IPS DF 6.9 (cell line): Measurements from ENCODE around the gene DPH6.
"Not testable (repeated sequence)": the region's sequence is repeated elsewhere in the genome, so short reads cannot be mapped to it uniquely, and the experiment has no call there.

Experiments
- DNase-seq: peaks from one replicate; pipeline ENCODE4 v3.0.0-alpha.2; 2013; ENCODE audit warnings: low read depth, low spot score
- H3K27ac ChIP-seq: one replicate; pipeline ENCODE4 v1.5.1; 2013; ENCODE audit warnings: low read length, control low read depth
- H3K27me3 ChIP-seq: 2 replicates; pipeline ENCODE4 v1.6.1; 2013; ENCODE audit warnings: mild to moderate bottlenecking, low read length; ENCODE audit not compliant: control insufficient read depth, insufficient read depth
- H3K36me3 ChIP-seq: 2 replicates; pipeline ENCODE4 v1.6.1; 2013; ENCODE audit warnings: low read length; ENCODE audit not compliant: control insufficient read depth, insufficient read depth
- H3K4me1 ChIP-seq: 2 replicates; pipeline ENCODE4 v1.6.1; 2013; ENCODE audit warnings: low read length; ENCODE audit not compliant: control insufficient read depth, insufficient read depth
- H3K4me3 ChIP-seq: 2 replicates; pipeline ENCODE4 v1.5.1; 2013; ENCODE audit warnings: mild to moderate bottlenecking, low read length
- H3K9me3 ChIP-seq: 2 replicates; pipeline ENCODE4 v1.6.1; 2013; ENCODE audit warnings: low read length, inconsistent platforms; ENCODE audit not compliant: control insufficient read depth, insufficient read depth
- WGBS: extraction: QIAGEN DNeasy Blood & Tissue Kit; methylation state at CpG from one replicate; pipeline ENCODE4 v1.1.7; 2013; ENCODE audit warnings: mixed read lengths, missing lambda C conversion rate; ENCODE audit not compliant: insufficient read length, insufficient coverage; 5-methylcytosine and 5-hydroxymethylcytosine counted together

DPH6 gene

GRCh38 chr15:35358824-35359223 is 187.1 kb downstream of the DPH6 start:
- H3K36me3 ChIP-seq = no peaks in the 10 kb centered on the region
- WGBS = no CpG with 5 or more reads among the region's 5 CpGs
- H3K27me3 ChIP-seq = no peaks in the 10 kb centered on the region
- H3K4me1 ChIP-seq = no peaks in the 10 kb centered on the region; the same call in 1 of the 2 replicates
- H3K27ac ChIP-seq = no peak overlapping the region
- H3K4me3 ChIP-seq = no peak overlapping the region
- H3K9me3 ChIP-seq = 0 out of 2 replicates have a peak, but pooled peaks cover 2% of the 10 kb centered on the region
- DNase-seq = no peak

GRCh38 chr15:35351059-35351458 is 194.9 kb downstream of the DPH6 start:
- Histone ChIP-seq H3K4me1 (no peaks in the 10 kb centered on the region), H3K27me3 (no peaks in the 10 kb centered on the region), H3K27ac (no peak overlapping the region), H3K36me3 (no peaks in the 10 kb centered on the region), H3K9me3 (no peaks in the 10 kb centered on the region), H3K4me3 (no peak overlapping the region)
- DNase-seq = no peak

- Histone ChIP-seq H3K9me3 (no peaks in the 10 kb centered on the region), H3K4me3 (no peak overlapping the region), H3K27me3 (no peaks in the 10 kb centered on the region), H3K27ac (no peak overlapping the region), H3K36me3 (no peaks in the 10 kb centered on the region), H3K4me1 (no peaks in the 10 kb centered on the region)
- DNase-seq = no peak
- no CpG with 5 or more reads among the region's 3 CpGs for WGBS
These were observed 196.0 kb downstream of the DPH6 start for GRCh38 chr15:35349916-35350315.

GRCh38 chr15:35330916-35331315 is 215.0 kb downstream of the DPH6 start:
- no CpG with 5 or more reads among the region's 3 CpGs for WGBS
- Histone ChIP-seq H3K27ac (no peak overlapping the region), H3K4me3 (no peak overlapping the region), H3K9me3 (no peaks in the 10 kb centered on the region), H3K27me3 (no peaks in the 10 kb centered on the region), H3K36me3 (no peaks in the 10 kb centered on the region), H3K4me1 (no peaks in the 10 kb centered on the region)
- DNase-seq = no peak

- Histone ChIP-seq H3K4me3 (no peak overlapping the region), H3K9me3 (no peaks in the 10 kb centered on the region), H3K27ac (no peak overlapping the region), H3K27me3 (no peaks in the 10 kb centered on the region), H3K36me3 (no peaks in the 10 kb centered on the region), H3K4me1 (no peaks in the 10 kb centered on the region)
- no peak for DNase-seq
- no CpG with 5 or more reads among the region's 6 CpGs for WGBS
These were observed 215.8 kb downstream of the DPH6 start for GRCh38 chr15:35330048-35330695.

GRCh38 chr15:35329521-35329961 is 216.4 kb downstream of the DPH6 start:
- WGBS = no CpG with 5 or more reads among the region's 1 CpG
- DNase-seq = no peak

GRCh38 chr15:35328836-35329235 is 217.1 kb downstream of the DPH6 start:
- not testable (repeated sequence) for H3K9me3 ChIP-seq, H3K27ac ChIP-seq, H3K27me3 ChIP-seq, H3K36me3 ChIP-seq, H3K4me1 ChIP-seq, H3K4me3 ChIP-seq, DNase-seq
- no CpG with 5 or more reads among the region's 4 CpGs for WGBS

More at GRCh38 chr15:35329521-35329961, 216.4 kb downstream of the DPH6 start:
- no peaks in the 10 kb centered on the region for H3K36me3 ChIP-seq
- H3K4me1 ChIP-seq = no peaks in the 10 kb centered on the region
- H3K9me3 ChIP-seq = no peaks in the 10 kb centered on the region
- H3K4me3 ChIP-seq = no peak overlapping the region
- no peak overlapping the region for H3K27ac ChIP-seq
- H3K27me3 ChIP-seq = no peaks in the 10 kb centered on the region

GRCh38 chr15:35327789-35328188 is 218.2 kb downstream of the DPH6 start:
- H3K4me1 ChIP-seq = no peaks in the 10 kb centered on the region
- H3K36me3 ChIP-seq = no peaks in the 10 kb centered on the region
- no CpG with 5 or more reads among the region's 2 CpGs for WGBS
- DNase-seq = no peak
- H3K9me3 ChIP-seq = no peaks in the 10 kb centered on the region
- no peak overlapping the region for H3K27ac ChIP-seq
- H3K4me3 ChIP-seq = no peak overlapping the region
- H3K27me3 ChIP-seq = no peaks in the 10 kb centered on the region

- no peaks in the 10 kb centered on the region for H3K27me3 ChIP-seq
- no peaks in the 10 kb centered on the region for H3K9me3 ChIP-seq
- H3K4me3 ChIP-seq = no peak overlapping the region
- no peak overlapping the region for H3K27ac ChIP-seq
- no CpG with 5 or more reads among the region's 3 CpGs for WGBS
- DNase-seq = no peak
- no peaks in the 10 kb centered on the region for H3K4me1 ChIP-seq
- no peaks in the 10 kb centered on the region for H3K36me3 ChIP-seq
These were observed 220.5 kb downstream of the DPH6 start for GRCh38 chr15:35325374-35325941.

- Histone ChIP-seq H3K27ac (no peak overlapping the region), H3K9me3 (no peaks in the 10 kb centered on the region), H3K27me3 (no peaks in the 10 kb centered on the region), H3K4me1 (no peaks in the 10 kb centered on the region), H3K4me3 (no peak overlapping the region), H3K36me3 (no peaks in the 10 kb centered on the region)
- DNase-seq = no peak
These were observed 222.8 kb downstream of the DPH6 start for GRCh38 chr15:35323141-35323540.

- no peak overlapping the region for H3K4me3 ChIP-seq
These were observed 224.0 kb downstream of the DPH6 start for GRCh38 chr15:35321926-35322325.

More at GRCh38 chr15:35321926-35322325, 224.0 kb downstream of the DPH6 start:
- no peaks in the 10 kb centered on the region for H3K36me3 ChIP-seq
- no peaks in the 10 kb centered on the region for H3K27me3 ChIP-seq
- H3K9me3 ChIP-seq = no peaks in the 10 kb centered on the region
- WGBS = no CpG with 5 or more reads among the region's 2 CpGs
- no peaks in the 10 kb centered on the region for H3K4me1 ChIP-seq
- no peak overlapping the region for H3K27ac ChIP-seq
- DNase-seq = no peak
